Left lobe of liver (tissue), 2 donors: ENCODE data around the gene TCTN2. TPM values are rescaled to one million over a fixed set of nuclear protein-coding genes. Genes with fewer than 3 reads are reported as not detected.

Experiments used
- ATAC-seq: fragments of 200-7000 bp; cut with Tn5 transposase; one replicate; pipeline ENCODE4 v1.9.1; 2020; ENCODE audit warnings: mild to moderate bottlenecking, moderate library complexity
- DNase-seq: peaks from one replicate; pipeline ENCODE4 v3.0.0-alpha.2; 2020; ENCODE audit warnings: low spot score
- total RNA-seq: library from RNA; stranded (reverse); gene quantifications from one replicate; pipeline ENCODE4 v1.2.1, GENCODE V29; 2021
- donor health status: DM: no; HTN: no; CAD: no; lungs with moderate emphysema.
- donor health status: DM: no; HTN: yes; CAD: no.

The TCTN2 gene
- total RNA-seq, 1 donor from 2014 or later: 1.5 TPM

DNA sequence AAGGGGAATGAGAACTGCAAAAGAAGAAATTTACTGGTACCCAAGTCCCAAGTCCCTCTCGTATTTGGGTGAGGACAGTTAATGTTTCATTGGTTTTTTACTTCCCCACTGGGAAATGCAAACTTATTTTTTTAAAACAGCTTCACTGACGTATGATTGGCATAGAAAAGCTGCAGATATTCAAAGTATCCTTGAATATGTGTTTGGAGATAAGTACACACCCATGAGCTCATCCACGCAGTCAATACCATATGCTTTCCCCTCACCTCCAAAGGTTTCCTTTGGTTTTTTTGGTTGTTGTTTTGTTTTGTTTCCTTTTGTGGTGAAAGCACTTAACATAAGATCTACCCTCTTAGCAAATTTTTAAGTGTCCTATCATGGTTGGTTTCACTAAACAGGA lies 13.1 kb downstream of the TCTN2 start:
- DNase-seq (no peak), ATAC-seq (no peak)

DNA sequence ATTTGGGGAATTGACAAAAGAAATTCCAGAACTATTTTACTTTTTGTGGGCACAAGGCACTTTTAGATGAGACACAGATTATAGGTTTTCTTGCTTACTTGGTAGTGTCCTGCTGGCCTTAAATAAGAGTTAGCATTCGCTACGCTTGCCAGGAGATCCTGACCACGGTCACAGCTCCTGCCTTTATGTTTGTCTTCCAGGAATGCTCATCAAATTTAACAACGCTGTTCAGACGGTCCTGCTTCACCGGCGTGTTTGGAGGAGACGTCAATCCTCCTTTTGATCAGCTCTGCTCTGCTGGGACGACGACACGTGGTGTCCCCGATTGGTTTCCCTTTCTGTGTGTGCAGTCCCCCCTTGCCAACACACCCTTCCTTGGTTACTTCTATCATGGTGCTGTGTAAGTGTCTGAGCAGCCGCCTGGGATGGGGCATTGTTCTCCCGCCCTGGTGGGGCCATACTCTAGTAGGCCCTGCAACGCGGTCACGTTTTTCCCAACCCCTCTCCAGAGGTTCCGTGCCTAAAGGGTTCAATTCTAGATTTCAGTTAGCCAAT lies 15.8 kb downstream of the TCTN2 start:
- ATAC-seq: no peak
- DNase-seq: no peak

DNA sequence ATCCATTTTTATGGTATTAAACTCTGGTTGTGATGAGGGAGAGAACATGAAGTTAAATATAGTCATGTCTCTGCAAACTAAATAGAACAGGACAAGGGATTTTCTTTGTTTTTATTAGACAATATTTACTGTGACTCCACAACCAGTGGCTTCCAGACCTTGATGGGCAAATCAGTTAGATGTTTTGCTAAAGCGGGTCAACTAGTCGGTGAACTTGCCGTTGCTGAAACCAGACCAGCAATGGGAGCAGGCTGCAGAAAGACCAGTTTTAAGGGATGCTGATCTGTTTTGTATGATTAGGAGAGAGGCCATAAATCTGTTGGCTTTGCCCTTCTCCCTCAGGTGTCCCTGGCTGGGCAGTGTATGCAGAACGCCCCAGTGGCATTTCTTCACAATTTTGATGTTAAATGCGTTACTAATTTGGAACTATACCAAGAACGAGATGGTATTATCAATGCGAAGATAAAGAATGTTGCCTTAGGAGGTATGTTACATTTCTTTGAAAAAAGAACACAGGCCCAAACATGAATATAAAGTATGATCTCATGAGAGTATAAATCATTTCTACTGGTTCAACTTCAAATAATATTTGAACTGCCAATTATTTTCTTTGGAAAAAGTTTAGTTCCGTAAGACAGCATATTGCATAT lies 19.4 kb downstream of the TCTN2 start:
- no peak for DNase-seq
- no peak for ATAC-seq

DNA sequence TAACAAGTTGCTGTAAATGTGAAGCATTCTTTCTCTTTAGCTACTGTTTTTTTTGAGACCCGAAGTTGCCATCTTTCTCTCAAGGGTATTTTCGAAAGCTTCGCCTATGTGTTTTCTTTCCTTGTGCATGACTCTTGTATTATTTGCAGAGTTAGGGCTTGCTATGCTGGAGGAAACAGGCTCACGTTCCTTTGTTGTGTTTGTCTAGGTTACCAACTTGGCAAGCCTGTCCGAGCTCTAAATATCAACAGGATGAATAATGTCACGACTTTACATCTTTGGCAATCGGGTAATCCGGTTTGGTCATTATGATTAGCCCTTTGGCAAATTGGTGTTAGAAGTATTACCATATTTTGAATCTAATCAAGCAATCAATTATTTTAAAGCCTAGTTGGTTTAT lies 25.3 kb downstream of the TCTN2 start:
- no peak for ATAC-seq

DNA sequence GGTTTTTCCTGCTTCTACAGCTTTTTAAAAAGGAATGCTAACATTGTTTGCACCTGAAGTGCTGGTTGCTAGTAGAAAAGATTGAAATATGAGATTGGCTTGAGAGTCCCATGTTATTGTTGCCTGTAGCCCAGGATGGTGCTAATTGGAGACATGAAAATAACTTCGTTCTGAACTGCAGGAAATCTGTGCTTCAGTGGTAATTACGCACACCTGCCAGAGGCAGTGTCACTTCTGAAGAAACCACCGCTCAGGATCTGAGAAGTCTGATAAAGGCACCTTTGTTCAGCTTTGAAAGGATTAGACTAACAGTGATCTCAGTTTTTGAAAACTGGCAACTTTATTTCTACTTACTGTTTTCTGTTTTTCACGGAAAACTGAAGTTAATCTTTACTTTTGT lies 25.7 kb downstream of the TCTN2 start:
- DNase-seq: no peak
- no peak for ATAC-seq

More for the DNA sequence above, 25.3 kb downstream of the TCTN2 start:
- DNase-seq: no peak

DNA sequence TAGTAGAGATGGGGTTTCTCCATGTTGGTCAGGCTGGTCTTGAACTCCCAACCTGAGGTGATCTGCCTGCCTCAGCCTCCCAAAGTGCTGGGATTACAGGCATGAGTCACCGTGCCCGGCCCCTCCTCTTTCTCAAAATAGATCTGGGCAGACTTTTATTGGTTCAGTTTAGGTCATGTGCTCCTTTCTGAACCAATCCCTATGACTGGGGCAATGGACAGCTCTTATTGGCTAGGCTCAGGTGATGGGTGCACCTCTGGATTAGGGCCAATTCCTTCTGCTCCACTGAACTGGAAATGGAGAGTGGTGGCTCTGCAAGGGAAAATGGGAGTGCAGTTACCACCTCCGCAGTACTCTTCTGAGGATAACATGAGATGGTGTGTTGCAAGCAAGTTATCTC lies 35.0 kb downstream of the TCTN2 start:
- ATAC-seq (no peak), DNase-seq (no peak)

DNA sequence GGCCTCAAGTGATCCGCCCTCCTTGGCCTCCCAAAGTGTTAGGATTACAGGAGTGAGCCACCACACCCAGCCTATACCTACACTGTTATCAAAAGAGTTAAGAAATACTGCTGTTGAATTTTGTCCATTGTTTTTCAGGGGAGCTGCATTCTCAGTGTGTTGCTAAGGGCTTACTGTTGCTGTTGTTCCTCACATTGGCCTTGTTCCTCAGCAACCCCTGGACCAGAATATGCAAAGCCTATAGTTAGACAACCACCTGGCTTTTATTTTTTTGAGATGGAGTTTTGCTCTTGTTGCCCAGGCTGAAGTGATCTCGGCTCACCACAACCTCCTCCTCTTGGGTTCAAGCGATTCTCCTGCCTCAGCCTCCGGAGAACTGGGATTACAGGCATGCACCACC lies 36.6 kb downstream of the TCTN2 start:
- DNase-seq (no peak), ATAC-seq (no peak)

DNA sequence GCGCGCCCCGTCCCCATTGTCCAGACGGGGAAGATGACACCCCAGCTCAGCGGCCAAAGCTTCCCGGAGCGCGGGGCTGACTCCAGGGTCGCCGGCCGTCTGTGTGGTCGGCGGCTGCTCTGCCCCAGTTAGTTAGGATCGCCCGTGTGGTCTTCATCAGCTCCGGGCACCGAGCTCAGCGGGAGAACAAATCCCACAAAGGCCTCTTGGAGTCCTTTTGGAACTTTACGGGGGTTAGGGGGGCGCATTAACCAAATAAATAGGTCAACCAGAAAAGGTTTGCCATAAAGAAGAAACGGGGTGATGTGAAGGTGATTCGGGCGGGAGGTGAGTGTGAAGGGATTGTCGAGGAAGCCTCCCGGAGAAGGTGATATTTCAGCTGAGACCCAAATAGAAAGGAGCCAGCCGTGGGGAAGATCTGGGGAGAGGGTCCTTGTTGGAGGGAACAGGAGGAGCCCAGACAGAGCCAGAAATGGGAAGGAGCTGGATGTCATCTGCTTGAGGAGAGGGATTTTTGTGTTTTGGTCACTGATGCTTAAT lies 41.9 kb downstream of the TCTN2 start:
- ATAC-seq (no peak), DNase-seq (no peak)

DNA sequence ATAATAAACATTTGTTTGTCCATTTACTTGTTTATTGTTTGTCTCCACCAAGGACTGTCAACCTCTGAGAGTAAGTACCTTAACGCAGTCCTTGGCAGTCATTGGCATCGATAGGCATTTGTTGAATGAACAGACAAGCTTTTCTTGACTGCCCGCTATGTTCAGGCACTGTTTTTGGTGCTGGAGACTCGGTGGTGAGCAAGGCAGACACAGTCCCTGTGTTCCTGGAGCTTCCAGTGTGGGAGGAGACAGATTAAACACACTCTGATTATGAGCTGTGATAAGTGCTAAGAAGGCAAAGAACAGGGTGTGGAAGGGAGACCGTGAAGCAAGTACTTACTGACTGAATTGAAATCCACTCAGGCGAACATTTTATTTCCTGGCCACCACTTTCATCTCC lies 42.5 kb downstream of the TCTN2 start:
- ATAC-seq (no peak), DNase-seq (no peak)

DNA sequence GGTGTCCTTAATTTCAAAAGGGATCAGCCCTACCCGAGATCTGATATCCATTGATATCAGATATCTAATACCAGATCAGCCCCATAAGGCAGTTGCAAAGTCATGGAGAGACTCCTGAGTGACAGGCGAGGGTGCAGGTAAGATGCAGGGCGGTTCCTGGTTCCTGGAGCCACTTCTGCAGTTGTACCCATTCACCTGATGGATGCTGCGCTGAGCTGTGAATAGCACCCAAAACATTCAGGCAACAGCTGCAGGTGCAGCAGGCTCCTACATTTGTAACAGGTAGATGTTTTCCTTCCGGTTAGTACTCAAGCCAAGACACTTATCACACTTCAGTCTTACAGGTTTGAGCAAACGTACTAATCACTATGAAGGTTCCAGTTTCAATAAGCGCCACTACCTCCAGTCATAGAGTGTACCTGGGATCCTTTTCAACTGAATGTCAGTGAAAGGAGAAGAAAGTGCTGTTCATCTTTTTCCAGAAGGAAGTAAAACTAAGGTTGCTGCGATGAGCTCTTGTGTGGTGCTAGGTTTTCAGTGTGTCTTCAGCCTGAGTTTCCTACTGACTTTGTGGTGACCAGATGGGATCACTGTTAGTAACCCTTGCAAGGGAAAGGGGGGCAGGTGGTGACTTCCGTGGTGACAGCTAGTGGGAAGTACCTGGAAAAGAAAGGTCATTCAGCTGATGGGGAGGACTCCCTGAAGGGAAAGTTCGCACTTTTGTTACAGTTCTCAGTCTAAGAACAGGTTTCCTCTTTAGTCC lies 43.1 kb downstream of the TCTN2 start:
- no peak for DNase-seq
- ATAC-seq: no peak

DNA sequence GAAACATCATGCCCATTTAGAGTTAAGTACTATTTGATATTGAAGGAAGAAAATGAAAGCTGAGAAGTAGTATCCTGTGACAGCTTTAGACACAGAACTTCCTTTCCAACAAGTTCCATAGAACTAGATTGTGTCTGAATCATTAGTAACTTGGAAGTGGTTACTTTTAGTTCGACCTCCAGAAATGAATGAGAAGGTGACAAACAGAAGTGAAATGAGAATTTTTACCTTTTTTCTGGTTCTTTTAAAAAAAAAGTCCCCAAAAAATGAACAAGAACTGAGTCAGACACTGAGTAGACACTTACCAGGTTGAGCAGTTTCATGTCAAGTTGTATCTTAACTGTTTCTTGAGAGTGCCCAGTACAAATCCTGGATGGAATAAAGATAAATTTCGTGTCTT lies 44.3 kb downstream of the TCTN2 start:
- no peak for ATAC-seq

DNA sequence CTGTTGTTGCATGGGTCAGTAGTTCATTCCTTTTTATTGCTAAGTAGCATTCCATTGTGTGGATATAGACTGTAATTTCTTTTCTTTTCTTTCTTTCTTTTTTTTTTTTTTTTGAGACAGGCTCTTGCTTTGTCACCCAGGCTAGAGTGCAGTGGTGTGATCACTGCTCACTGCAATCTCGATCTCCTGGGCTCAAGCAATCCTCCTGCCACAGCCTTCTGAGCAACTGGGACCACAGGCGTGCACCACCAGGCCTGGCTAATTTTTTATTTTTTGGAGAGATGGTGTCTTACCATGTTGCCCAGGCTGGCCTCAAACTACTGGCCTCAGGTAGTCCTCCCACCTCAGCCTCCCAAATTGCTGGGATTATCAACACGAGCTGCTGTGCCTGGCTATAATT lies 46.4 kb downstream of the TCTN2 start:
- ATAC-seq (no peak), DNase-seq (no peak)

More for the DNA sequence above, 44.3 kb downstream of the TCTN2 start:
- DNase-seq: no peak

DNA sequence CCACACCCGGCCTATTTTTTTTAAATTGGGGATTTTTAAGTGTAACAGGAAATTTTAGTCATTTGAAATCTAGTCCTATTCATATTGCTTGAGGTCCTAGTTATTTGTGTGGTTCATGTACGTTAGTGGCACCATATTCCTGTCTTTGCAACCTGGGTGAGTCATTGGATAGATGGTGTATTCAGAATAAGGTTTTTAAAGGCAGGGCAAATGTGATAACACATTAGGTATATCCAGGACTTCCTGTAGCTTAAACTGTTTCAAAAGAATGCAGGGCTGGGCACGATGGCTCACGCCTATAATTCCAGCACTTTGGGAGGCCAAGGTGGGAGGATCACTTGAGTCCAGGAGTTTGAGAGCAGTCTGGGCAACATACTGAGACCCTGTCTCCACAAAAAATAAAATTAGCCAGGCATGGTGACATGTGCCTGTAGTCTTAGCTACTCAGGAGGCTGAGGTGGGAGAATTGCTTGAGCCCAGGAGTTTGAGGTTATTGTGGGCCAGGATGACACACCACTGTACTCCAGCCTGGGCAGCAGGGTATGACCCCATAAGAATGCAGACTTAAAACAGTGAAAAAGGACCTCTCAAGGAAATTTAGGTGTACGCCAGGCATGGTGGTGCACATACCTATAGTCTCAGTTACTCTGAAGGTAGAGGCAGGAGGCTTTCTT lies 49.4 kb downstream of the TCTN2 start:
- no peak for DNase-seq
- ATAC-seq: no peak

DNA sequence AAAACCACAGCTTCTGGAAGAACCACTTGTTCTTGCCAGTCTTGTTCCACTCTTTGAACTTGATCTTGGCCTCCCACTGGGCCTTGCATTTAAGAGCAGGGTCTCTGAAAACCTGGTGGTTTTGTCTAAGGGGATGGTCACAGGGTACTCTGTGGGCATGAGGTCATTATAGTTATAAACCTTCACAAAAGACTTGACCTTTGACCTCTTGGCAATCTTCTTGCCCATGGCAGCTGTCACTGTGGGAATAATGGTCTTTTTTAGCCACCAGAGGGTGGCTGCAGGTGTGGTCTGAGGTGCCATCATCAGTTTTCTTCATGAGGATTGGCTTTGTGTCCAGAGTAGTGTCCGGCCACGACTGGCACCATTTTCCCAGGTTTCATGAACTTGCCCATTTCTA lies 50.3 kb downstream of the TCTN2 start:
- DNase-seq (no peak), ATAC-seq (no peak)

DNA sequence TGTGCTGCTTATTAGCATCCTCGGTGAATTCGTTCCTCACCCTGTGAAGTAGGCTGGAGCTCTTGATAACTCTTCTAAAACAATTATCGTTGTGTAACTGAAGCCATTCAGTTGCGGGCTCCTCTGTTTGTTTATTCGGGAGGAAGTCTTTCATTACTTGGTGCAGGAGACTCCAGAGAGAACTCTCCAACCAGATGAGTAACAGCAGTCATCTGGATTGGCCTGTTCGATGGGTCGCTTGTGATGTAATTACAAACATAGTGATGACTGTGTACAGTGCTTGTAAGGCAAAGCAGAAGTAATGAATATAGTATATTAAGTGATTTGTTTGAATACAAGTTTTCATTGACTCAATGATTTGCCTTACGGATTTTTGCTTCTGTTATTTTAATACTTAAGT lies 52.1 kb downstream of the TCTN2 start:
- DNase-seq (no peak), ATAC-seq (no peak)

DNA sequence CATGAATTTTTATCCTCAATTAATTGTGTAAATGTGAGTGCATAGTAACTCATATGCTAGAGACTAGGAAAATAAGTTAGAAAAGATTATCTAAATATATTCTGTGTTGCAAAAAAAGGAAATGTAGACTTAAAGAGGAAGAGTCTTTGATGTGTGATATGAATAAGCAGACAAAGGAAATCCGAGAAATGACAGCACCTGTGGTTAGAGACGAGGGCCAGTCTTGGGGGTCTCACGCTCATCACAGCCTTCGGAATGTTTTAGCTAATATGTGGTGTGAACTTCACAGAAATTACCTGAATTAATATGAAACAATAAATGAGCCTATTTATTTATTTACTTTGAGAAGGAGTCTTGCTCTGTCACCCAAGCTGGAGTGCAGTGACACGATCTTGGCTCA lies 52.9 kb downstream of the TCTN2 start:
- DNase-seq (no peak), ATAC-seq (no peak)

DNA sequence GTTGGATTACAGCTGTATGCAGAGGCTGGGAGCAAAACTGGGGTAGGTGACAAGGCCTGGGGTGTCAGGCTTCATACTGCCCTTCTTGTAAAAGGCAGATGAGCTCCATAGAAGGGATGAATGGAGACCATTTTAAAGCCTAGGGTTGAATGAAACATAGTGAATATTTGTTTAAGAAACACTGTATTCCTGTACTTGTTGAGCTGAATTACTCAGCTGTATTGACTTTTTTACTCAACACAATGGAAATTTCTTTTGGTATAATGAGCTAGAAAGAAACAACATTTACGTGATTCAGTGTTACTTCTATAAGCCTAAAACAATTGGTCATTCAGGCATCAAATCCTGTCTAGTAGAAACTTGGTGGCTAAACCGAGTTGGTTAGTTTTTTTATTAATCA lies 55.3 kb downstream of the TCTN2 start:
- DNase-seq (no peak), ATAC-seq (no peak)

DNA sequence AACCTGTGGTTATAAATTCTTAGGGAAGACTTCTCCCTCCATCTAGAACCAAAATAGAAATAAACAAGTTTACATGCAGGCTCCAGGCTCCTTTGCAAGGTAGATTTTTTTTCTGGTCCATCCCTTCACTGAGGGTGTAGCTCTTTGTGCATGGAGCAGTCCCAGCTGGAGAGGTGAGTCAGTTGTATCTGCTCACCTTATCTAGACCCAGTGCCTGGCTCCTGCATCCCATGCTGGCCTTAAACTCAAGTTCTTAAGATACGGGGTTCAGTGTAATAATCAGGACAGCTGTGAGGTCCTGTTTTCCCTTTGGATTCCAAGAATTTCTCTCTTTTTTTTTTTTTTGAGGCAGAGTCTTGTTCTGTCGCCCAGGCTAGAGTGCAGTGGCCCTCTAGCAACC lies 56.0 kb downstream of the TCTN2 start:
- DNase-seq (no peak), ATAC-seq (no peak)

DNA sequence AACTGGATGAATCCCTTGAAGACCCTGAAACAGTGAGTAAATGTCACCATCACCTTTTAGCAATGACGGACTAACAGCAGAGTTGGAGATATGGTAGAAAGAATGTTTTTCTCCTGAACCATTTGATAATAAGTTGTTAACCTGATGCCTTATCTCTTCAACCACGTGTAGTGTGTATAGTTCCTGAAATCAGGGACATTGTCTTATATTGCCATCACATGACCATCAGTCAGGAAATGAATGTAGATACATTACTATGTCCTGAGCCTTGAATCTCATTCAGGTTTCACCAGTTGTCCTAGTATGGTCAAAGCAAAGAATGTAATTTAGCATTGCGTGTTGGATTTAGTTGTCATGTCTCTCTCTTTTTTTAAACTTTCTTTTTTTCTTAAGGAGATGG lies 57.0 kb downstream of the TCTN2 start:
- DNase-seq: no peak
- ATAC-seq: no peak

DNA sequence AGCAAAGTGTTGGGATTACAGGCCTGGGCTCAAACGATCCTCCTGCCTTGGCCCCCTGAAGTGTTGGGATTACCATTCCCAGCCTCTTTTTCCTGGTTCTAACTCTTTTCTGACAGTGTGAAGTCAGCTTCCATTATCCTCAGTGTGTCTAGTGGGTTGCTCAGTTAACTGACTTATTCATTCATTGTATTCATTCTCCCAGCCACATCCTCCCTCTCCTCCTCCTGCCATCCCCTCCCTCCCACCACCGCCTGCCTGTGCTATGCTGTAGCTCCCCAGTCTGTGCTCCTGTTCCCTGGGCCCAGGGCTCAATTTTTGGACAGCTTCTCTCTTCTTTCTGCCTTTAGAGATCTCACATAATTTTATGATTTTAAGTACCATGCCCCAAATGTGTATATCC lies 60.7 kb downstream of the TCTN2 start:
- DNase-seq: no peak
- no peak for ATAC-seq

DNA sequence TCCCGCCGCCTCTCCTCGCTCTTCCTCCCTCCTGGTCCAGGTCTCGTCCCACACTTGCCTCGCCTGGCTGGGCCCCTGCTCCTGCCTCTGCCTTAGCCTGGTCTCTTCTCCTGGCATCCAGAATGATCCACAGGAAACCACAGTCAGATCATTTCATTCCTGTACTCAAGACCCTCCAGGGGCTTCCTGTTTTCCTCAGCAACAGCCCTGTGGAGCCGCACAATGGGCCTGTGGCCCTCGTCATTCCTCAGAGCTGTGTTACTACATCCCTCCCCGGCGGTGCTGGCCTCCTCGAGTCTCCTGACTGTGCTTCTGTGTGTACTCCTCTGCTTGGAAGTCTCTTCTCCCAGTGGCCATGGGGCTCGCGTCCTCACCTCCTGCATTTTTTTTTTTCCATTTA lies 61.3 kb downstream of the TCTN2 start:
- DNase-seq: no peak
- no peak for ATAC-seq

DNA sequence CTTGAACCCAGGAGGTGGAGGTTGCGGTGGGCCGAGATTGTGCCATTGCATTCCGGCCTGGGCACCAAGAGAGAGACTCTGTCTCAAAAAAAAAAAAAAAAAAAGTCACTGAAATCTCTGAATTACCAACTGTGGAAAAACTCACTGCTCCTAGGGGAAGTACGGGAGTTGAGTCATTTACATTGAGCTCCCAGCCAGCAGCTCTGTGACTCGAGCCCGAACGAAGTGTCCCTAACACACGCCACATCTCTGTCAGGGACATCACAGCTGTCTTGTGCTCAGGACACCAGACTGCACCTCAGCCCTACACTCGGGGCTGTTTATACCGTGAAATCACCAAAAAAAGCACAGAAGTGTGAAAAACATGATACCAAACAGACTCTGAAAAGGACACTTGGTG lies 62.3 kb downstream of the TCTN2 start:
- DNase-seq: no peak
- ATAC-seq: no peak
